GM18508 (cell line): ENCODE measurements around the gene ACBD6.

Source experiments
- ATAC-seq: cut with Tn5 transposase; IDR thresholded peaks from one replicate; pipeline ENCODE4 v1.9.1; 2021; ENCODE audit warnings: moderate number of reproducible peaks; ENCODE audit not compliant: insufficient read depth, unreplicated experiment

ACBD6 gene

GRCh38 chr1:180249725-180250498 lies 252.5 kb downstream of the ACBD6 start:
- ATAC-seq = no peak

GRCh38 chr1:180248731-180249681 lies 253.4 kb downstream of the ACBD6 start:
- no peak for ATAC-seq

DNA sequence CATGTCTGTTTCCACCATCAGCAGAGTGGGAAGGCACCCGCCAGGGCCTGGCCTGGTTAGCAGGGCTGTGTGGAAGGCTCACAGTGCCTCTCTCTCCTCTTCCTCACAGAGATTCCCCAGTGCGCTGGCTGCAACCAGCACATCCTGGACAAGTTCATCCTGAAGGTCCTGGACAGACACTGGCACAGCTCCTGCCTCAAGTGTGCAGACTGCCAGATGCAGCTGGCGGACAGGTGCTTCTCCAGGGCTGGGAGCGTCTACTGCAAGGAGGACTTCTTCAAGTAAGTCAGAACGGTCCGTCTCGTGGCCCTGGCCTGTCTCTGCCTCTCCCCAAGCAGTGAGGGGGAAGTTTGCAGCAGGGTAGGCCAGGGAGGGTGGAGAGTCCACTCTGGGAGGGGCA lies 254.2 kb downstream of the ACBD6 start:
- no peak for ATAC-seq

DNA sequence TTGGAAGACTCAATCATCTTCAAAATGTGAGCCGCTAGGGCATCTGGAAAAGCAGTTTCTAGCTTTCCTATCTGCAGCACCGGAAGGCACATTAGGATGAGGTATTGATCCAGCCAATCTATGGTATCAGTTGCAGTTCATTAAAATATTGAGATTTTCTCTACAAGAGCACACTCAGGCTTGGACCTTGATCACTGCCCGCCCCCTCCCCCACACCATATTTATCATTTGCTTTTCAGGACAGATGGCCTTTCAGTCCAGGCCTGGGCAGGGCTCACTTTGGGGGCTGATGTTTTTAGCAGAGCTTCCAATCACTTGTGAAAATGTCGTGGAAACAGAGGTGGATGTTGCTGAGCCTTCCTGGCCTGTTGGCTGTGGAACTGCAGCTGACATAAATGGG lies 254.8 kb downstream of the ACBD6 start:
- ATAC-seq = no peak

GRCh38 chr1:180247061-180247460 lies 255.3 kb downstream of the ACBD6 start:
- no peak for ATAC-seq

GRCh38 chr1:180246579-180246978 lies 255.8 kb downstream of the ACBD6 start:
- ATAC-seq = no peak

- ATAC-seq = no peak
These were observed 257.5 kb downstream of the ACBD6 start for GRCh38 chr1:180244840-180245239.

GRCh38 chr1:180243517-180244221 lies 258.7 kb downstream of the ACBD6 start:
- no peak for ATAC-seq

DNA sequence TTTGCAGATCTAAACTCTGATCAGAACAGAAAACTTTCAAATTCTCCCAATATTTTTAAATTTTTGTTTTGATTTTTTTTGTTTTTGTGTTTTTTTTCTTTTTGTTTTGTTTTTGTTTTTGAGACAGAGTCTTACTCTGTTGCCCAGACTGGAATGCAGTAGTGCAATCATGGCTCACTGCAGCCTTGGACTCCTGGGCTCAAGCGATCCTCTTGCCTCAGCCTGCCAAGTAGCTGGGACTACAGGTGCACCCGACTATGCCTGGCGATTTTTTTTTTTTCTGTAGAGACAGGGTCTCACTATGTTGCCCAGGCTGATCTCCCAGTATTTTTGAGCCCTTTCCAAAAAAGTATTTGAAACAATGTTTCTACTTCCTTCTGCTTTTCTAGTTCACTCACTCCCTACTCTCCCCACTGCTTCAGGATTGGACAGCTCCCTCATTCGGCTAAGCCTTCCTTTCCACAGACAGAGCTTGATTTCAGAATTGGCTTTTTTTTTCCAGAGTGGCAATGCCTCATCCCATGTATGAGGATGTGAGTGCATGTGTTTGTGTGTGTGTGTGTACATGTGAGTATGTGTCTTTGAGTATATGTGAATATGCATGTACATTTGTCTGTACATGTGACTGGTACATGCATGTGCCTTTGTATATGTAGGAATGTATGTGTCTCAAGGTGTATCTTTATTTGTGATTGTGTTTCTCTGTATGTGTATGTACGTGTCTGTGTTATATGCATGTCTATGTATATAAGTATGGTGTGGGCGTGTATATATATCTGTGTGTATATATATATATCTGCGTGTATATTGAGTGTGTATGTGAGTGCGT lies 260.4 kb downstream of the ACBD6 start:
- no peak for ATAC-seq

GRCh38 chr1:180239145-180240096 lies 263.0 kb downstream of the ACBD6 start:
- ATAC-seq = no peak

- no peak for ATAC-seq
These were observed 263.7 kb downstream of the ACBD6 start for GRCh38 chr1:180238675-180239074.
